Colonic mucosa (tissue), 4 donors: Measurements from ENCODE around the gene ECI2. TPM values are rescaled to one million over a fixed set of nuclear protein-coding genes. Genes with fewer than 3 reads are reported as not detected.
A peak's percentile ranks its signal among the peaks of the same experiment; 100 is the strongest.

Source experiments
- DNase-seq: peaks from one replicate; pipeline ENCODE4 v3.0.0-alpha.2; 2020
- H3K27ac ChIP-seq: fragments of 200-600 bp; one replicate; pipeline ENCODE4 v1.8.0; 2021
- H3K27me3 ChIP-seq: fragments of 200-600 bp; one replicate; pipeline ENCODE4 v1.8.0; 2021
- H3K36me3 ChIP-seq: fragments of 200-600 bp; one replicate; pipeline ENCODE4 v1.8.0; 2021
- H3K4me1 ChIP-seq: fragments of 200-600 bp; one replicate; pipeline ENCODE4 v1.8.0; 2021; ENCODE audit warnings: mild to moderate bottlenecking
- H3K4me3 ChIP-seq: fragments of 200-600 bp; one replicate; pipeline ENCODE4 v1.8.0; 2021
- H3K9ac ChIP-seq, 2 donors: one replicate each; pipeline ENCODE4 v1.7.0; 2013; ENCODE audit warnings: control low read depth in 2 of 2, low read depth in 2 of 2, low read length in 2 of 2
- H3K9me3 ChIP-seq: fragments of 200-600 bp; one replicate; pipeline ENCODE4 v1.8.0; 2021
- CTCF ChIP-seq: fragments of 200-600 bp; IDR thresholded peaks from one replicate; pipeline ENCODE4 v1.8.0; 2022; ENCODE audit warnings: antibody characterized with exemption, mild to moderate bottlenecking
- intact Hi-C: fragments of 100-400 bp; cut with DNase I; formaldehyde crosslinking; loops from one replicate; pipeline ENCODE4 v1.14.1; 2022
- total RNA-seq, 2 donors: library from RNA; stranded (reverse); fragmentation: NEBNext Ultra II Directional in 1 of 2; extraction: Animal tissue kit (Norgen Biotek cat#: 25700) in 1 of 2; gene quantifications; one replicate each; pipeline ENCODE4 v1.2.1, GENCODE V29; 2021
- donor health status: healthy.
- donor health status: DM: no; HTN: no; CAD: no.
- donor health status: DM: no; HTN: no; CAD: no.

ECI2 gene
- total RNA-seq, 2 donors from 2014 or later: 65.5 to 94.8 TPM

GRCh38 chr6:4145083-4145482 lies 9.7 kb upstream of the ECI2 start:
- Histone ChIP-seq H3K4me3 (no peak overlapping the region), H3K27ac (no peak overlapping the region), H3K4me1 (no peaks in the 10 kb centered on the region), H3K27me3 (no peaks in the 10 kb centered on the region), H3K9me3 (no peaks in the 10 kb centered on the region), H3K9ac (no peak overlapping the region), H3K36me3 (no peaks in the 10 kb centered on the region)
- intact Hi-C loops: no loop called here
- no peak for TF ChIP-seq CTCF
- DNase-seq: no peak

- TF ChIP-seq CTCF: no peak
- Histone ChIP-seq H3K4me3 (no peak overlapping the region), H3K9me3 (no peaks in the 10 kb centered on the region), H3K4me1 (peaks cover under 1% of the 10 kb centered on the region), H3K27ac (no peak overlapping the region), H3K9ac (no peak overlapping the region), H3K27me3 (no peaks in the 10 kb centered on the region), H3K36me3 (no peaks in the 10 kb centered on the region)
- intact Hi-C loops: loop anchor here (10.0 kb wide), 1 partner anchor 114 kb away; a partner anchor contains a TSS
- DNase-seq: no peak
Measured at GRCh38 chr6:4139272-4139671, 3.9 kb upstream of the ECI2 start.

GRCh38 chr6:4138186-4138585 lies 2.8 kb upstream of the ECI2 start:
- H3K27me3 ChIP-seq: no peaks in the 10 kb centered on the region
- intact Hi-C loops: loop anchor here (10.0 kb wide), 1 partner anchor 113 kb away; a partner anchor contains a TSS

GRCh38 chr6:4136354-4136831 lies 1.0 kb upstream of the ECI2 start:
- Histone ChIP-seq H3K36me3 (no peaks in the 10 kb centered on the region), H3K27ac (peak overlapping the region; percentile 81), H3K9ac (peak overlapping the region; percentile 82 to 84), H3K4me3 (peak overlapping the region; percentile 56), H3K27me3 (no peaks in the 10 kb centered on the region), H3K9me3 (no peaks in the 10 kb centered on the region), H3K4me1 (peaks cover 6% of the 10 kb centered on the region)
- DNase-seq: no peak
- intact Hi-C loops: loop anchor here (10.0 kb wide), 1 partner anchor 112 kb away; a partner anchor contains a TSS
- no peak for TF ChIP-seq CTCF

More at GRCh38 chr6:4138186-4138585, 2.8 kb upstream of the ECI2 start:
- Histone ChIP-seq H3K36me3 (no peaks in the 10 kb centered on the region), H3K4me3 (no peak overlapping the region), H3K9ac (no peak overlapping the region), H3K4me1 (peaks cover 6% of the 10 kb centered on the region), H3K27ac (no peak overlapping the region), H3K9me3 (no peaks in the 10 kb centered on the region)
- DNase-seq: no peak
- TF ChIP-seq CTCF: no peak

GRCh38 chr6:4135665-4136353 lies 434 bp upstream of the ECI2 start:
- Histone ChIP-seq H3K9me3 (no peaks in the 10 kb centered on the region), H3K27me3 (no peaks in the 10 kb centered on the region), H3K27ac (peak overlapping the region; percentile 81), H3K9ac (peak overlapping the region; percentile 82 to 84), H3K36me3 (no peaks in the 10 kb centered on the region), H3K4me1 (peaks cover 6% of the 10 kb centered on the region), H3K4me3 (peak overlapping the region; percentile 56)
- no peak for TF ChIP-seq CTCF
- DNase-seq: peak; percentile 98
- intact Hi-C loops: loop anchor here (10.0 kb wide), 1 partner anchor 111 kb away; a partner anchor contains a TSS
